Caco-2 (cell line): ENCODE results near the gene CYP1A2. TPM values are rescaled to one million over a fixed set of nuclear protein-coding genes. Genes with fewer than 3 reads are reported as not detected.
A peak's percentile ranks its signal among the peaks of the same experiment; 100 is the strongest.

Experiments
- BruUV-seq: library from RNA; stranded (reverse); fragments of 400-500 nt; replicated peaks from 2 replicates; lab custom pipeline; 2021; lab: Mats Ljungman, UMichigan
- CTCF ChIA-PET: fragments of 300-600 bp; sonication (Branson Sonifier 250); formaldehyde crosslinking; loops from one replicate; lab custom pipeline; 2022; ENCODE audit warnings: antibody characterized with exemption; lab: Charles Lee
- POLR2A ChIA-PET: fragments of 300-600 bp; sonication (Branson Sonifier 250); formaldehyde crosslinking; loops from one replicate; lab custom pipeline; 2022; ENCODE audit warnings: antibody characterized with exemption; lab: Charles Lee
- DNase-seq, 2 experiments: peaks; one replicate each; pipeline versions ENCODE4 v3.0.0 to v3.0.0-alpha.2; 2020 to 2022
- H3K27me3 ChIP-seq: replicated peaks from 2 replicates; pipeline ENCODE4 v1.6.0; 2011; ENCODE audit warnings: low read length; ENCODE audit not compliant: control insufficient read depth, insufficient read depth
- H3K36me3 ChIP-seq: 2 replicates; pipeline ENCODE4 v1.5.1; 2011; ENCODE audit warnings: low read length; ENCODE audit not compliant: control insufficient read depth, insufficient read depth
- H3K4me1 ChIP-seq: fragments of 250-450 bp; sonication (Bioruptor Pico); 2 replicates; pipeline ENCODE4 v1.5.1; 2020; ENCODE audit warnings: mild to moderate bottlenecking
- H3K4me3 ChIP-seq: 2 replicates; pipeline ENCODE4 v1.5.1; 2011; ENCODE audit warnings: low read depth, mild to moderate bottlenecking, control low read depth, low read length
- H3K9me3 ChIP-seq: fragments of 250-450 bp; sonication (Bioruptor Pico); 2 replicates; pipeline ENCODE4 v1.5.1; 2020; ENCODE audit warnings: mild to moderate bottlenecking, moderate library complexity
- H3K27ac Mint-ChIP-seq: one replicate; pipeline ENCODE4 v1.8.0; 2022; ENCODE audit warnings: mixed read lengths; ENCODE audit not compliant: unreplicated experiment
- H3K27me3 Mint-ChIP-seq: one replicate; pipeline ENCODE4 v1.8.0; 2022; ENCODE audit warnings: mixed read lengths; ENCODE audit not compliant: insufficient read depth, unreplicated experiment
- H3K36me3 Mint-ChIP-seq: one replicate; pipeline ENCODE4 v1.8.0; 2022; ENCODE audit warnings: mild to moderate bottlenecking, mixed read lengths; ENCODE audit not compliant: insufficient read depth, unreplicated experiment
- H3K4me1 Mint-ChIP-seq: one replicate; pipeline ENCODE4 v1.8.0; 2022; ENCODE audit warnings: low read depth, mixed read lengths; ENCODE audit not compliant: unreplicated experiment
- H3K4me3 Mint-ChIP-seq: one replicate; pipeline ENCODE4 v1.8.0; 2022; ENCODE audit warnings: mild to moderate bottlenecking, moderate library complexity, mixed read lengths; ENCODE audit not compliant: unreplicated experiment
- H3K9me3 Mint-ChIP-seq: one replicate; pipeline ENCODE4 v1.8.0; 2022; ENCODE audit warnings: mixed read lengths; ENCODE audit not compliant: unreplicated experiment
- CTCF ChIP-seq, 2 experiments: fragments of 200-600 bp in 1 of 2; IDR thresholded peaks; 1 replicate in 1 of 2; 2 replicates in 1 of 2; pipeline versions ENCODE4 v1.5.1 to v1.8.0; 2011 to 2022; ENCODE audit warnings: antibody characterized with exemption in 1 of 2, control low read depth in 1 of 2, inconsistent platforms in 1 of 2, low read depth in 1 of 2, low read length in 1 of 2, mild to moderate bottlenecking in 1 of 2, moderate library complexity in 1 of 2; ENCODE audit not compliant: insufficient read depth in 1 of 2, severe bottlenecking in 1 of 2, unreplicated experiment in 1 of 2
- intact Hi-C: fragments of 100-400 bp; cut with micrococcal nuclease; formaldehyde crosslinking; loops from one replicate; pipeline ENCODE4 v1.10.0; 2022; ENCODE audit not compliant: unreplicated experiment
- total RNA-seq: library from RNA; stranded (reverse); gene quantifications from 2 replicates; pipeline ENCODE4 v1.2.3, GENCODE V29; 2022

The CYP1A2 gene
- total RNA-seq, 1 experiment from 2014 or later = not detected

GRCh38 chr15:74786551-74787165 lies 38.0 kb downstream of the CYP1A2 start:
- H3K4me3 Mint-ChIP-seq = no peak overlapping the region
- Histone ChIP-seq H3K4me1 (peaks cover 30% of the 10 kb centered on the region), H3K9me3 (no peaks in the 10 kb centered on the region), H3K27me3 (no peaks in the 10 kb centered on the region), H3K4me3 (no peak overlapping the region), H3K36me3 (no peaks in the 10 kb centered on the region; the same call in 1 of the 2 replicates)
- H3K27me3 Mint-ChIP-seq = no peaks in the 10 kb centered on the region
- TF ChIP-seq CTCF (IDR thresholded peaks at IDR 0.05; ENCODE audit: insufficient read depth in 1 of 2, low read depth in 1 of 2, low read length in 1 of 2, severe bottlenecking in 1 of 2, unreplicated experiment in 1 of 2) = no peak
- H3K4me1 Mint-ChIP-seq = peaks cover 9% of the 10 kb centered on the region
- H3K9me3 Mint-ChIP-seq = no peaks in the 10 kb centered on the region
- POLR2A ChIA-PET = no interaction called here
- no peak overlapping the region for H3K27ac Mint-ChIP-seq
- H3K36me3 Mint-ChIP-seq = peaks cover 5% of the 10 kb centered on the region
- CTCF ChIA-PET = no interaction called here
- no peak for DNase-seq
- intact Hi-C loops = no loop called here
- BruUV-seq = no TSS peak

- DNase-seq = peak in 1 of 2 experiments; percentile 30
- Mint-ChIP-seq H3K9me3 (no peaks in the 10 kb centered on the region), H3K4me3 (no peak overlapping the region), H3K4me1 (peaks cover 13% of the 10 kb centered on the region), H3K27me3 (no peaks in the 10 kb centered on the region), H3K36me3 (peaks cover 5% of the 10 kb centered on the region), H3K27ac (no peak overlapping the region)
- ChIA-PET POLR2A (no interaction called here), CTCF (interaction anchor here (0.6 to 0.7 kb wide), 2 partner anchors 13 to 163 kb away, joined by 3 to 4 read pairs; no protein-coding TSS in a partner anchor)
- intact Hi-C loops = no loop called here
- H3K27me3 ChIP-seq = no peaks in the 10 kb centered on the region
- no peaks in the 10 kb centered on the region; the same call in 1 of the 2 replicates for H3K36me3 ChIP-seq
- no TSS peak for BruUV-seq
- H3K9me3 ChIP-seq = no peaks in the 10 kb centered on the region
- H3K4me3 ChIP-seq = no peak overlapping the region
- peak in 1 of 2 experiments; percentile 19 for TF ChIP-seq CTCF (IDR thresholded peaks at IDR 0.05; ENCODE audit: insufficient read depth in 1 of 2, low read depth in 1 of 2, low read length in 1 of 2, severe bottlenecking in 1 of 2, unreplicated experiment in 1 of 2)
- peaks cover 29% of the 10 kb centered on the region for H3K4me1 ChIP-seq
Measured at GRCh38 chr15:74787251-74788041, 38.8 kb downstream of the CYP1A2 start.

GRCh38 chr15:74788042-74788682 lies 39.5 kb downstream of the CYP1A2 start:
- TF ChIP-seq CTCF (IDR thresholded peaks at IDR 0.05; ENCODE audit: insufficient read depth in 1 of 2, low read depth in 1 of 2, low read length in 1 of 2, severe bottlenecking in 1 of 2, unreplicated experiment in 1 of 2) = no peak
- Mint-ChIP-seq H3K9me3 (no peaks in the 10 kb centered on the region), H3K4me1 (peaks cover 13% of the 10 kb centered on the region), H3K36me3 (peaks cover 5% of the 10 kb centered on the region), H3K27me3 (no peaks in the 10 kb centered on the region), H3K4me3 (no peak overlapping the region), H3K27ac (no peak overlapping the region)
- BruUV-seq = no TSS peak
- Histone ChIP-seq H3K27me3 (no peaks in the 10 kb centered on the region), H3K9me3 (no peaks in the 10 kb centered on the region), H3K4me1 (peaks cover 25% of the 10 kb centered on the region), H3K4me3 (no peak overlapping the region), H3K36me3 (no peaks in the 10 kb centered on the region; the same call in 1 of the 2 replicates)
- intact Hi-C loops = no loop called here
- ChIA-PET CTCF (interaction anchor here (0.6 to 0.7 kb wide), 2 partner anchors 12 to 162 kb away, joined by 3 to 4 read pairs; no protein-coding TSS in a partner anchor), POLR2A (no interaction called here)
- DNase-seq = no peak
